Neuronal stem cell (in vitro differentiated cells): Measurements from ENCODE around the gene TYW1B.
A peak's percentile ranks its signal among the peaks of the same experiment; 100 is the strongest.
"Not testable (repeated sequence)": the region's sequence is repeated elsewhere in the genome, so short reads cannot be mapped to it uniquely, and the experiment has no call there.

Experiments used
- DNase-seq: peaks from one replicate; pipeline ENCODE4 v3.0.0-alpha.2; 2013; ENCODE audit warnings: low spot score
- H2AFZ ChIP-seq: one replicate; pipeline ENCODE4 v1.6.1; 2013; ENCODE audit warnings: mild to moderate bottlenecking, low read length, inconsistent platforms
- H2AK5ac ChIP-seq: 2 replicates; pipeline ENCODE4 v1.6.1; 2013; ENCODE audit warnings: low read depth, mild to moderate bottlenecking, inconsistent platforms, low read length, moderate library complexity, mixed read lengths
- H2BK120ac ChIP-seq: 2 replicates; pipeline ENCODE4 v1.6.1; 2013; ENCODE audit warnings: low read depth, mild to moderate bottlenecking, inconsistent platforms, low read length, moderate library complexity, mixed read lengths
- H2BK12ac ChIP-seq: one replicate; pipeline ENCODE4 v1.6.1; 2013; ENCODE audit warnings: low read length, inconsistent platforms
- H2BK15ac ChIP-seq: 2 replicates; pipeline ENCODE4 v1.6.1; 2013; ENCODE audit warnings: mild to moderate bottlenecking, low read length, inconsistent platforms, mixed read lengths
- H2BK5ac ChIP-seq: one replicate; pipeline ENCODE4 v1.6.1; 2013; ENCODE audit warnings: inconsistent platforms, mild to moderate bottlenecking, low read length, moderate library complexity
- H3K14ac ChIP-seq: one replicate; pipeline ENCODE4 v1.6.1; 2013; ENCODE audit warnings: low read length, inconsistent platforms
- H3K18ac ChIP-seq: 2 replicates; pipeline ENCODE4 v1.6.1; 2013; ENCODE audit warnings: low read length, inconsistent platforms
- H3K23ac ChIP-seq: 2 replicates; pipeline ENCODE4 v1.6.1; 2013; ENCODE audit warnings: low read depth, mild to moderate bottlenecking, mixed read lengths, low read length, inconsistent platforms; ENCODE audit not compliant: poor library complexity
- H3K27ac ChIP-seq: replicated peaks from 3 replicates; pipeline ENCODE4 v1.5.1; 2013; ENCODE audit warnings: low read length, inconsistent platforms
- H3K27me3 ChIP-seq, 3 experiments: 2 replicates each; pipeline ENCODE4 v1.6.1; 2013; ENCODE audit warnings: low read length in 3 of 3, mild to moderate bottlenecking in 2 of 3, inconsistent platforms in 1 of 3, low read depth in 1 of 3, mixed read lengths in 1 of 3, moderate library complexity in 1 of 3; ENCODE audit not compliant: control insufficient read depth in 3 of 3, insufficient read depth in 3 of 3
- H3K36me3 ChIP-seq, 2 donors: replicated peaks in 1 of 2; 2 replicates each; pipeline ENCODE4 v1.6.1; 2013; ENCODE audit warnings: low read length in 2 of 2; ENCODE audit not compliant: control insufficient read depth in 2 of 2, insufficient read depth in 2 of 2
- H3K4ac ChIP-seq: 2 replicates; pipeline ENCODE4 v1.6.1; 2013; ENCODE audit warnings: inconsistent platforms, mild to moderate bottlenecking, low read length, moderate library complexity
- H3K4me1 ChIP-seq, 2 donors: 1 replicate in 1 of 2; 2 replicates in 1 of 2; pipeline ENCODE4 v1.6.1; 2013; ENCODE audit warnings: low read length in 2 of 2, low read depth in 1 of 2; ENCODE audit not compliant: control insufficient read depth in 2 of 2, insufficient read depth in 1 of 2
- H3K4me2 ChIP-seq: one replicate; pipeline ENCODE4 v1.6.1; 2013; ENCODE audit warnings: mild to moderate bottlenecking, low read length, inconsistent platforms; ENCODE audit not compliant: insufficient read depth, poor library complexity, severe bottlenecking
- H3K4me3 ChIP-seq, 2 donors: 2 replicates each; pipeline ENCODE4 v1.5.1; 2013; ENCODE audit warnings: low read length in 2 of 2, mild to moderate bottlenecking in 2 of 2, inconsistent platforms in 1 of 2, moderate library complexity in 1 of 2
- H3K79me1 ChIP-seq: one replicate; pipeline ENCODE4 v1.6.1; 2013; ENCODE audit warnings: low read depth, mild to moderate bottlenecking, inconsistent platforms, low read length, moderate library complexity
- H3K9ac ChIP-seq: one replicate; pipeline ENCODE4 v1.6.1; 2013; ENCODE audit warnings: mild to moderate bottlenecking, low read depth, low read length, inconsistent platforms; ENCODE audit not compliant: poor library complexity
- H3K9me3 ChIP-seq, 2 donors: replicated peaks in 1 of 2; 2 replicates each; pipeline versions ENCODE3 to v1.6.1; 2013; ENCODE audit warnings: low read length in 2 of 2, mild to moderate bottlenecking in 2 of 2, inconsistent platforms in 1 of 2, low read depth in 1 of 2, mixed read lengths in 1 of 2, moderate library complexity in 1 of 2; ENCODE audit not compliant: control insufficient read depth in 2 of 2, insufficient read depth in 1 of 2
- H4K8ac ChIP-seq: one replicate; pipeline ENCODE4 v1.6.1; 2013; ENCODE audit warnings: low read depth, mild to moderate bottlenecking, inconsistent platforms, low read length, moderate library complexity
- H4K91ac ChIP-seq: one replicate; pipeline ENCODE4 v1.6.1; 2013; ENCODE audit warnings: low read length, low read depth, mild to moderate bottlenecking, inconsistent platforms; ENCODE audit not compliant: poor library complexity
- WGBS, 2 donors: extraction: QIAGEN DNeasy Blood & Tissue Kit; methylation state at CpG; one replicate each; pipeline ENCODE4 v1.1.7; 2013; ENCODE audit warnings: missing lambda C conversion rate in 2 of 2, mixed read lengths in 1 of 2; ENCODE audit not compliant: insufficient read length in 2 of 2, insufficient replicate concordance in 1 of 2; ENCODE audit errors: extremely low coverage in 2 of 2; 5-methylcytosine and 5-hydroxymethylcytosine counted together

The TYW1B gene

DNA sequence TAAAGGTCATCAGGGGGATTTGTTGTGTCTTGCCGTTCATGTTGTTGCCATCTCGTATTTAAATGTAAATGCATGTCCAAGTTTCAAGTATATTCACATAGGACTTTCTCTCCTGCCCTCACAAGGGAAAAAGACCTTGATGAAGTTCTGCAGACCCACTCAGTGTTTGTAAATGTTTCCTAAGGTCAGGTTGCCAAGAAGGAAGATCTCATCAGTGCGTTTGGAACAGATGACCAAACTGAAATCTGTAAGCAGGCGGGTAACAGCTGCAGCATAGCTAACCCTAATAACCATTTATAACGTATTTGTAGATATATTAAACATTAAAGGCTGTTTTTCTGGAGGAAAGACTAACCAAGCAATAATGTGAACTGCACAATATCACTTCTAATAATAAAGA, 2.6 kb upstream of the TYW1B start:
- not testable (repeated sequence) for H3K79me1 ChIP-seq, H3K27ac ChIP-seq, DNase-seq, H2BK120ac ChIP-seq, H4K91ac ChIP-seq, H3K27me3 ChIP-seq, H2AFZ ChIP-seq, H3K9ac ChIP-seq, H3K9me3 ChIP-seq, H3K4me1 ChIP-seq, H3K14ac ChIP-seq, H3K18ac ChIP-seq, H2BK15ac ChIP-seq, H2BK5ac ChIP-seq, H3K23ac ChIP-seq, H2BK12ac ChIP-seq, H4K8ac ChIP-seq, H3K4ac ChIP-seq, H3K4me2 ChIP-seq, H2AK5ac ChIP-seq
- H3K36me3 ChIP-seq = peaks cover 3 to 33% of the 10 kb centered on the region in 2 donors
- H3K4me3 ChIP-seq = peak overlapping the region in 1 of 2 donors; percentile 91
- WGBS, 2 donors = no CpG with 5 or more reads among the region's 5 CpGs

DNA sequence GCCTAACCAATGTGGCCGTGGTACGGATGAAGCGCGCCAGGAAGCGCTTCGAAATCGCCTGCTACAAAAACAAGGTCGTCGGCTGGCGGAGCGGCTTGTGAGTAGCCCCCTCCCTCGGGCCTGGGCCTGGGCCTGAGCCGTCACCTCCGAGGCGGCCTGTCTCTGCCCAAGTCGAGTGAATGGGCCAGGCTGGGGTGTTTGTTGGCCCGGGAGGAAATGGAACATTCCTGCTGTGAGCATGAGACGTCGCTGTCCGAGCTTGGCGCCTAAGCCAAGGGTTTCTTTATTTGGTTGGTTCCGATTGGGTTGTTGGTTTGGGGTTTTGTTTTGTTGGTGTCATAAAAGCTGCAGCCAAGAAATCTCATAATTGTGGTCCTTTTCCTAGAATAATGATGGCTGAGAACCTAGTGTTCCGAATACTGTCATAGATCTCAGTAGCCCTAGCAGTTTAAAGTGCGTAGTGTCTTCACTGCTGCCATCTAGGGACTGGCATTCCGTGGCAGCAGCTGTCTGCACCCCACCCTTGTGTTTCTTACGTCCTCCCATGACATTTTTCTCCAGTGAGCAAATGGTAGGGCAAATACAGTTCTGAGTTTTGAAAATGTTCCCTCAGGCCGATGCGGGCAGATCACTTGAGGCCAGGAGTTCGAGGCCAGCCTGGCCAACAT, 1.8 kb upstream of the TYW1B start:
- H2BK5ac ChIP-seq, H2BK12ac ChIP-seq, H3K9me3 ChIP-seq, H3K79me1 ChIP-seq, H3K4me1 ChIP-seq, H4K8ac ChIP-seq, H3K4ac ChIP-seq, DNase-seq, H4K91ac ChIP-seq, H3K18ac ChIP-seq, H3K27me3 ChIP-seq, H3K14ac ChIP-seq, H2BK120ac ChIP-seq, H2BK15ac ChIP-seq, H2AK5ac ChIP-seq, H3K27ac ChIP-seq: not testable (repeated sequence)
- Histone ChIP-seq H3K36me3 (peaks cover 3 to 32% of the 10 kb centered on the region in 2 donors), H3K4me3 (peak overlapping the region; percentile 91 to 95), H3K4me2 (peak overlapping the region; percentile 51), H3K9ac (peak overlapping the region; percentile 88), H2AFZ (peak overlapping the region; percentile 93), H3K23ac (peak overlapping the region; percentile 96)
- no CpG with 5 or more reads among the region's 29 CpGs for WGBS, 2 donors

DNA sequence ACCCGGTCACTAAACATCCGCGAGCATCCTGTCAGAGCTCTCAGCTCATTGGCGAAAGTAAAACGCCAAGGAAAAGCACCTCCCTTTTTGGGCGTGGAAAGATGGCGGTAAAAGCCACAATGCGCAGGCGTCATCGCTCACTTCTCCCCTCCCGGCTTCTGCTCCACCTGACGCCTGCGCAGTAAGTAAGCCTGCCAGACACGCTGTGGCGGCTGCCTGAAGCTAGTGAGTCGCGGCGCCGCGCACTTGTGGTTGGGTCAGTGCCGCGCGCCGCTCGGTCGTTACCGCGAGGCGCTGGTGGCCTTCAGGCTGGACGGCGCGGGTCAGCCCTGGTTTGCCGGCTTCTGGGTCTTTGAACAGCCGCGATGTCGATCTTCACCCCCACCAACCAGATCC, 1.3 kb upstream of the TYW1B start:
- H4K8ac ChIP-seq, H2BK120ac ChIP-seq, H3K27me3 ChIP-seq, H3K79me1 ChIP-seq, H3K4me1 ChIP-seq, H4K91ac ChIP-seq, H2BK15ac ChIP-seq, H2BK5ac ChIP-seq, H3K18ac ChIP-seq, H3K9me3 ChIP-seq, H2AK5ac ChIP-seq, H3K4ac ChIP-seq, H2BK12ac ChIP-seq, H3K27ac ChIP-seq, H3K14ac ChIP-seq: not testable (repeated sequence)
- Histone ChIP-seq H3K4me2 (peak overlapping the region; percentile 51), H3K9ac (peak overlapping the region; percentile 88), H3K23ac (peak overlapping the region; percentile 96), H2AFZ (peak overlapping the region; percentile 93), H3K36me3 (peaks cover 3 to 27% of the 10 kb centered on the region in 2 donors), H3K4me3 (peak overlapping the region; percentile 91 to 95)
- peak; percentile 98 for DNase-seq
- no CpG with 5 or more reads among the region's 36 CpGs for WGBS, 2 donors

DNA sequence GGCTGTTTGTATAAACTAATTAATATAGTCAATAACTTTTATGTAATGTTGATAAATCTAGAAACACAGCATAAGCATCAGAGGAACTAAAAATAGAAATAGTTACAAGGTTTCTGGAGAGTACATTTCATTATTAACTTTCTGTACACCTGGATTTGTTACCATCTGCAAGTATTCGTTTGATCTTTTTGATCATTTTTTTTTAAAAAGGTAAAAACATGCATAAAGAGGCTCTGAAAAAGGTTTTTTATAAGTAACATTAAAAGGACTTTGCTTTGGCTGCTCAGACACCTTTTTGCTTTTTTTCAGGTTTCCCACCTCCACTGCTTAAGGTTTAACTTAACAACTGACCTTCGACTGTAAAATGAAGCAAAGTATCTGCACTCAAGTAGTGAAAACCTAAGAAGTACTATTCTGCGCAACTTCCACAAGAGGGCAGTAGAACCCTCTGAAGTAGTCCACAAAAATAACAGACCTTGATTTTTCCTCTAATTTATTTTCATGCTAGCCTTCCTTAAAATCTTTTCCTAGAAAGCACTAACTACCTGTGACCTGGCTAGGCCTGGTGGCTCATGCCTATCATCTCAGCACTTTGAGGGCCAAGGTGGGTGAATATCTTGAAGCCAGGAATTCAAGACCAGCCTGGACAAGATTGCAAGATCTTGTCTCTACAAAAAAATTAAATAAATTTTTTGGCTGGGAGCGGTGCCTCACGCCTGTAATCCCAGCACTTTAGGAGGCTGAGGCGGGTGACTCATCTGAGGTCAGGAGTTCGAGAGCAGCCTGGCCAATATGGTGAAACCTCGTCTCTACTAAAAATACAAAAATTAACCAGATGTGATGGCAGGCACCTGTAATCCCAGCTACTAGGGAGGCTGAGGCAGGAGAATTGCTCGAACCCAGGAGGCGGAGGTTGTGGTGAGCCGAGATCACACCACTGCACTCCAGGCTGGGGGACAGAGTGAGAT, 4.0 kb downstream of the TYW1B start:
- not testable (repeated sequence) for H2AK5ac ChIP-seq, H4K91ac ChIP-seq, H2BK120ac ChIP-seq, H3K9me3 ChIP-seq, H2BK5ac ChIP-seq, H3K23ac ChIP-seq, H4K8ac ChIP-seq, H2BK12ac ChIP-seq, H3K4ac ChIP-seq, H3K36me3 ChIP-seq, H3K4me2 ChIP-seq, H3K4me1 ChIP-seq, H3K27me3 ChIP-seq, H3K14ac ChIP-seq, H3K18ac ChIP-seq, H3K27ac ChIP-seq, H3K79me1 ChIP-seq, H3K4me3 ChIP-seq, H2AFZ ChIP-seq, DNase-seq, H2BK15ac ChIP-seq, H3K9ac ChIP-seq
- no CpG with 5 or more reads among the region's 11 CpGs for WGBS, 2 donors
